Transverse colon (tissue), 4 donors: Measurements from ENCODE around the gene PROKR2.

Experiments
- CTCF ChIP-seq, 5 experiments: fragments of 200-600 bp in 3 of 5; fragments of 450-650 bp in 2 of 5; sonication (generic) in 3 of 5; IDR thresholded peaks; 1 replicate in 2 of 5; 2 replicates in 3 of 5; pipeline ENCODE4 v1.5.1; 2016 to 2017; ENCODE audit warnings: antibody characterized with exemption in 5 of 5, inconsistent platforms in 3 of 5, mild to moderate bottlenecking in 2 of 5, moderate library complexity in 1 of 5
- EP300 ChIP-seq: sonication (generic); formaldehyde crosslinking; IDR thresholded peaks from one replicate; pipeline ENCODE4 v1.6.1; 2017; ENCODE audit warnings: antibody characterized with exemption, low read depth
- POLR2A ChIP-seq: fragments of 450-650 bp; IDR thresholded peaks from one replicate; pipeline ENCODE4 v1.6.1; 2016; ENCODE audit warnings: antibody characterized with exemption, mild to moderate bottlenecking, moderate library complexity
- POLR2AphosphoS5 ChIP-seq, 3 donors: sonication (generic); formaldehyde crosslinking; IDR thresholded peaks; one replicate each; pipeline ENCODE4 v1.6.1; 2016; ENCODE audit warnings: antibody characterized with exemption in 3 of 3

DNA sequence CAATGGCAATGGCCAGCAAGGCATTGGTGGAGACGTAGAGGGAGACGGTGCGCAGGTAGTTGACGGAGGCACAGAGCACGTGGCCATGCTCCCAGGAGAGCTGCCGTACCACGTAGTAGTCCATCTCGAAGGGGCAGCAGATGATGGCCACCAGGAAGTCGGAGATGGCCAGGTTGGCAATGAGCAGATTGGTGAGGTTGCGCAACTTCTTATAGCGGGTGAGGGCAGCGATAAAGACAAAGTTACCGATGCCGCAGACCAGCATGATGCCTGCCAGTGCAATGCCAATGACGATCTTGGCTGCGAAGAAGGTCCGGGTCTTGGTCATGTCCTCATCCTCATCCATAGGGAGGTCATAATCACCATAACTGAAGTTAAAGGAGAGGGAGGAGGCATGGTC is 2.8 kb downstream of the PROKR2 start:
- TF ChIP-seq EP300 (no peak), POLR2AphosphoS5 (IDR thresholded peaks at IDR 0.05) (no peak), CTCF (IDR thresholded peaks at IDR 0.05) (no peak), POLR2A (no peak)
